WTC11 (cell line): Measurements from ENCODE around the gene KRTAP10-4. TPM values are rescaled to one million over a fixed set of nuclear protein-coding genes. Genes with fewer than 3 reads are reported as not detected.

Experiments used
- ATAC-seq: fragments of 200-7000 bp; cut with Tn5 transposase; 2 replicates; pipeline ENCODE4 v1.10.0; 2021; ENCODE audit warnings: mild to moderate bottlenecking, moderate library complexity
- CTCF ChIA-PET: fragments of 300-600 bp; sonication (Branson Sonifier 250); formaldehyde crosslinking; loops from one replicate; lab custom pipeline; 2021; ENCODE audit warnings: antibody characterized with exemption; lab: Charles Lee
- POLR2A ChIA-PET: fragments of 350-600 bp; sonication (Branson Sonifier 250); formaldehyde crosslinking; loops from one replicate; lab custom pipeline; 2021; ENCODE audit warnings: antibody characterized with exemption; lab: Charles Lee
- DNase-seq: peaks from one replicate; pipeline ENCODE4 v3.0.0; 2021; ENCODE audit warnings: low spot score
- H3K27ac Mint-ChIP-seq: 2 replicates; pipeline ENCODE4 v1.8.0; 2021; ENCODE audit warnings: mixed read lengths
- H3K27me3 Mint-ChIP-seq: 2 replicates; pipeline ENCODE4 v1.8.0; 2021; ENCODE audit warnings: low read depth, mild to moderate bottlenecking, moderate library complexity, mixed read lengths
- H3K36me3 Mint-ChIP-seq: 2 replicates; pipeline ENCODE4 v1.8.0; 2021; ENCODE audit warnings: mixed read lengths
- H3K4me1 Mint-ChIP-seq: 2 replicates; pipeline ENCODE4 v1.8.0; 2022; ENCODE audit warnings: mixed read lengths
- H3K4me3 Mint-ChIP-seq: 2 replicates; pipeline ENCODE4 v1.8.0; 2021; ENCODE audit warnings: mild to moderate bottlenecking, moderate library complexity, mixed read lengths
- H3K9me3 Mint-ChIP-seq: 2 replicates; pipeline ENCODE4 v1.8.0; 2021; ENCODE audit warnings: mixed read lengths
- ESRRA ChIP-seq: sonication (generic); formaldehyde crosslinking; IDR thresholded peaks from 2 replicates; pipeline ENCODE4 v1.8.1; 2022; ENCODE audit warnings: mild to moderate bottlenecking, missing genetic modification reagents, borderline replicate concordance
- FOXP1 ChIP-seq: sonication (generic); formaldehyde crosslinking; IDR thresholded peaks from 2 replicates; pipeline ENCODE4 v1.8.0; 2022; ENCODE audit warnings: missing genetic modification reagents, mild to moderate bottlenecking, moderate library complexity, borderline replicate concordance
- GTF2I ChIP-seq: fragments of 250-450 bp; sonication (Bioruptor Pico); conservative IDR thresholded peaks from 2 replicates; pipeline ENCODE4 v1.4.0; 2021; ENCODE audit warnings: mild to moderate bottlenecking
- HMGA2 ChIP-seq: fragments of 250-450 bp; sonication (Bioruptor Pico); IDR thresholded peaks from 2 replicates; pipeline ENCODE4 v1.4.0; 2021; ENCODE audit warnings: mild to moderate bottlenecking, moderate library complexity
- MYBL2 ChIP-seq: sonication (generic); formaldehyde crosslinking; IDR thresholded peaks from 2 replicates; pipeline ENCODE4 v1.8.1; 2023; ENCODE audit warnings: mild to moderate bottlenecking, moderate library complexity, missing genetic modification reagents
- NFYB ChIP-seq: sonication (generic); formaldehyde crosslinking; conservative IDR thresholded peaks from 2 replicates; pipeline ENCODE4 v1.8.0; 2022; ENCODE audit warnings: low read depth, missing genetic modification reagents
- NR3C1 ChIP-seq: sonication (generic); formaldehyde crosslinking; conservative IDR thresholded peaks from 2 replicates; pipeline ENCODE4 v1.8.1; 2023; ENCODE audit warnings: low read depth, mild to moderate bottlenecking, missing genetic modification reagents
- OVOL2 ChIP-seq: fragments of 250-450 bp; sonication (Bioruptor Pico); IDR thresholded peaks from 2 replicates; pipeline ENCODE4 v1.9.0; 2021; ENCODE audit warnings: mild to moderate bottlenecking, borderline replicate concordance
- SMAD3 ChIP-seq: sonication (generic); formaldehyde crosslinking; IDR thresholded peaks from 2 replicates; pipeline ENCODE4 v1.8.0; 2022; ENCODE audit warnings: missing genetic modification reagents, mild to moderate bottlenecking, borderline replicate concordance
- SMAD4 ChIP-seq: sonication (generic); formaldehyde crosslinking; IDR thresholded peaks from 2 replicates; pipeline ENCODE4 v1.8.0; 2022; ENCODE audit warnings: mild to moderate bottlenecking, missing genetic modification reagents
- TEAD4 ChIP-seq: sonication (generic); formaldehyde crosslinking; IDR thresholded peaks from 2 replicates; pipeline ENCODE4 v1.8.0; 2022; ENCODE audit warnings: mild to moderate bottlenecking, missing genetic modification reagents
- ZNF121 ChIP-seq: sonication (generic); formaldehyde crosslinking; IDR thresholded peaks from 2 replicates; pipeline ENCODE4 v1.8.0; 2023; ENCODE audit warnings: missing genetic modification reagents
- ZNF232 ChIP-seq: sonication (generic); formaldehyde crosslinking; IDR thresholded peaks from 2 replicates; pipeline ENCODE4 v1.8.0; 2022; ENCODE audit warnings: mild to moderate bottlenecking, missing genetic modification reagents
- ZNF416 ChIP-seq: fragments of 250-450 bp; sonication (Bioruptor Pico); IDR thresholded peaks from 2 replicates; pipeline ENCODE4 v1.9.0; 2021; ENCODE audit warnings: mild to moderate bottlenecking, inconsistent platforms
- ZNF423 ChIP-seq: fragments of 250-450 bp; sonication (Bioruptor Pico); IDR thresholded peaks from 2 replicates; pipeline ENCODE4 v2.1.2; 2022; ENCODE audit warnings: mild to moderate bottlenecking, moderate library complexity
- total RNA-seq: library from RNA; stranded (reverse); gene quantifications from 3 replicates; pipeline ENCODE4 v1.2.3, GENCODE V29; 2021
- TF ChIP-seq, protein P1 (sequence below): sonication (generic); formaldehyde crosslinking; IDR thresholded peaks from 2 replicates; pipeline ENCODE4 v1.8.1; 2022; ENCODE audit warnings: low read depth, mild to moderate bottlenecking, moderate library complexity, missing genetic modification reagents, borderline replicate concordance
- TF ChIP-seq, protein P2 (sequence below): fragments of 250-450 bp; sonication (Bioruptor Pico); IDR thresholded peaks from 2 replicates; pipeline ENCODE4 v2.1.2; 2022; ENCODE audit warnings: mild to moderate bottlenecking, moderate library complexity
- TF ChIP-seq, protein P3 (sequence below): fragments of 250-450 bp; sonication (Bioruptor Pico); IDR thresholded peaks from 2 replicates; pipeline ENCODE4 v1.9.0; 2021; ENCODE audit warnings: moderate library complexity, mild to moderate bottlenecking, inconsistent platforms, borderline replicate concordance
- TF ChIP-seq, protein P4 (sequence below): sonication (generic); formaldehyde crosslinking; IDR thresholded peaks from 2 replicates; pipeline ENCODE4 v1.8.0; 2022; ENCODE audit warnings: mild to moderate bottlenecking, missing genetic modification reagents
- TF ChIP-seq, protein P5 (sequence below): sonication (generic); formaldehyde crosslinking; IDR thresholded peaks from 2 replicates; pipeline ENCODE4 v1.8.0; 2023; ENCODE audit warnings: mild to moderate bottlenecking, missing genetic modification reagents
- TF ChIP-seq, protein P6 (sequence below): fragments of 250-450 bp; sonication (Bioruptor Pico); conservative IDR thresholded peaks from 2 replicates; pipeline ENCODE4 v1.9.0; 2021; ENCODE audit warnings: mild to moderate bottlenecking

The KRTAP10-4 gene
- total RNA-seq, 1 experiment from 2014 or later = not detected

DNA sequence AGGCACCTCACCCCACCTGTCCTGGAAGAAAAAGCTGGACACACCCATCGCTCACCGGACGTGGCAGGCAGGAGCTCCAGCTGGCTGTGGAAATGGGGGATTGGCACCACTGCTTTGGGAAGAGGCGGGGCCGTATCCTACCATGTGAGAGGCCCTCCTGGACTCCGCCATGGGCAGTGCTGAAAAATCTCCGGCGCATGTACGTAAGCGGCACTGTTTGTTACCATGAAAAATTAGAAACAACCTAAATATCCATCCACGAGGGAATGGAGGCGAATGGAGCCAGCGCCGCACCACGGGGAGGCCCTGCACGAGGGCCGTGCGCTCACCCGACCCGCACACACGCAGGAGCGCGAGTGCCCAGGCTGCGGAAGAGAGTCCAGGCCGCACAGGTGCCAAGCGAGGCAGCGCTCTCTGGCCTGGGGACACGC is 41.4 kb downstream of the KRTAP10-4 start (continued):
- TF ChIP-seq, protein P1, sequence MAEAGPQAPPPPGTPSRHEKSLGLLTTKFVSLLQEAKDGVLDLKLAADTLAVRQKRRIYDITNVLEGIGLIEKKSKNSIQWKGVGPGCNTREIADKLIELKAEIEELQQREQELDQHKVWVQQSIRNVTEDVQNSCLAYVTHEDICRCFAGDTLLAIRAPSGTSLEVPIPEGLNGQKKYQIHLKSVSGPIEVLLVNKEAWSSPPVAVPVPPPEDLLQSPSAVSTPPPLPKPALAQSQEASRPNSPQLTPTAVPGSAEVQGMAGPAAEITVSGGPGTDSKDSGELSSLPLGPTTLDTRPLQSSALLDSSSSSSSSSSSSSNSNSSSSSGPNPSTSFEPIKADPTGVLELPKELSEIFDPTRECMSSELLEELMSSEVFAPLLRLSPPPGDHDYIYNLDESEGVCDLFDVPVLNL (CRISPR knock-in tag) = no peak
- TF ChIP-seq OVOL2 (CRISPR knock-in tag) (no peak), HMGA2 (CRISPR knock-in tag) (no peak), TEAD4 (CRISPR knock-in tag) (no peak), GTF2I (CRISPR knock-in tag) (no peak), ZNF416 (CRISPR knock-in tag) (no peak), ESRRA (CRISPR knock-in tag) (no peak), MYBL2 (CRISPR knock-in tag) (no peak), ZNF121 (CRISPR knock-in tag) (no peak)
- TF ChIP-seq, protein P2, sequence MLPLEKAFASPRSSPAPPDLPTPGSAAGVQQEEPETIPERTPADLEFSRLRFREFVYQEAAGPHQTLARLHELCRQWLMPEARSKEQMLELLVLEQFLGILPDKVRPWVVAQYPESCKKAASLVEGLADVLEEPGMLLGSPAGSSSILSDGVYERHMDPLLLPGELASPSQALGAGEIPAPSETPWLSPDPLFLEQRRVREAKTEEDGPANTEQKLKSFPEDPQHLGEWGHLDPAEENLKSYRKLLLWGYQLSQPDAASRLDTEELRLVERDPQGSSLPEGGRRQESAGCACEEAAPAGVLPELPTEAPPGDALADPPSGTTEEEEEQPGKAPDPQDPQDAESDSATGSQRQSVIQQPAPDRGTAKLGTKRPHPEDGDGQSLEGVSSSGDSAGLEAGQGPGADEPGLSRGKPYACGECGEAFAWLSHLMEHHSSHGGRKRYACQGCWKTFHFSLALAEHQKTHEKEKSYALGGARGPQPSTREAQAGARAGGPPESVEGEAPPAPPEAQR (CRISPR knock-in tag) = no peak
- TF ChIP-seq, protein P3, sequence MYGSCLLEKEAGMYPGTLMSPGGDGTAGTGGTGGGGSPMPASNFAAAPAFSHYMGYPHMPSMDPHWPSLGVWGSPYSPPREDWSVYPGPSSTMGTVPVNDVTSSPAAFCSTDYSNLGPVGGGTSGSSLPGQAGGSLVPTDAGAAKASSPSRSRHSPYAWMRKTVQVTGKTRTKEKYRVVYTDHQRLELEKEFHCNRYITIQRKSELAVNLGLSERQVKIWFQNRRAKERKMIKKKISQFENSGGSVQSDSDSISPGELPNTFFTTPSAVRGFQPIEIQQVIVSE (CRISPR knock-in tag) = no peak

DNA sequence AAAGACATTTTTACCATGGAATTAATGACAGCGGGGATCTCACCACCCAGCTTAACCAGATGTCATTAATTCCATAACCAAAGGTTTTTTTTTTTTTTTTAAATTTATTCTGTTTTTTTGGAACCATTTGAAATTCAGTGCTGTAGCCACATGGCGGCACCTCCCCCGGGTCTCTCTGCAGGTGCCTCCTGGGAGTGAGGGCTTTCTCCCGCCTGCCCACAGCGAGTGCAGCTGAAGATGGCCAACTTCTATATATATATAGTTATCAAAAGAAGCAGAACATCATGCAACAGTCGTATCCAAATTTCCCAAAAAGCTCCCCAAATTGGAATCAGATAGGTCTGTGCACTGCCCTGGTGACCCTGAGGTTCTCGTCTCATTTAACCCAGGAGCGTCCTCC is 41.9 kb downstream of the KRTAP10-4 start:
- Mint-ChIP-seq H3K4me3 (no peak overlapping the region), H3K27ac (no peak overlapping the region), H3K4me1 (peaks cover 31% of the 10 kb centered on the region), H3K36me3 (peaks cover 34% of the 10 kb centered on the region), H3K9me3 (peaks cover 32% of the 10 kb centered on the region), H3K27me3 (peaks cover 4% of the 10 kb centered on the region)
- ATAC-seq (no peak), DNase-seq (no peak)
- CTCF ChIA-PET = no interaction called here
- POLR2A ChIA-PET = no interaction called here
- TF ChIP-seq GTF2I (CRISPR knock-in tag) (no peak), SMAD4 (CRISPR knock-in tag) (no peak), NFYB (CRISPR knock-in tag) (no peak), ZNF423 (CRISPR knock-in tag) (no peak), NR3C1 (no peak), SMAD3 (CRISPR knock-in tag) (no peak), ZNF232 (CRISPR knock-in tag) (no peak), FOXP1 (CRISPR knock-in tag) (no peak)
- TF ChIP-seq, protein P4, sequence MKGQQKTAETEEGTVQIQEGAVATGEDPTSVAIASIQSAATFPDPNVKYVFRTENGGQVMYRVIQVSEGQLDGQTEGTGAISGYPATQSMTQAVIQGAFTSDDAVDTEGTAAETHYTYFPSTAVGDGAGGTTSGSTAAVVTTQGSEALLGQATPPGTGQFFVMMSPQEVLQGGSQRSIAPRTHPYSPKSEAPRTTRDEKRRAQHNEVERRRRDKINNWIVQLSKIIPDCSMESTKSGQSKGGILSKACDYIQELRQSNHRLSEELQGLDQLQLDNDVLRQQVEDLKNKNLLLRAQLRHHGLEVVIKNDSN (CRISPR knock-in tag) = no peak
- TF ChIP-seq, protein P5, sequence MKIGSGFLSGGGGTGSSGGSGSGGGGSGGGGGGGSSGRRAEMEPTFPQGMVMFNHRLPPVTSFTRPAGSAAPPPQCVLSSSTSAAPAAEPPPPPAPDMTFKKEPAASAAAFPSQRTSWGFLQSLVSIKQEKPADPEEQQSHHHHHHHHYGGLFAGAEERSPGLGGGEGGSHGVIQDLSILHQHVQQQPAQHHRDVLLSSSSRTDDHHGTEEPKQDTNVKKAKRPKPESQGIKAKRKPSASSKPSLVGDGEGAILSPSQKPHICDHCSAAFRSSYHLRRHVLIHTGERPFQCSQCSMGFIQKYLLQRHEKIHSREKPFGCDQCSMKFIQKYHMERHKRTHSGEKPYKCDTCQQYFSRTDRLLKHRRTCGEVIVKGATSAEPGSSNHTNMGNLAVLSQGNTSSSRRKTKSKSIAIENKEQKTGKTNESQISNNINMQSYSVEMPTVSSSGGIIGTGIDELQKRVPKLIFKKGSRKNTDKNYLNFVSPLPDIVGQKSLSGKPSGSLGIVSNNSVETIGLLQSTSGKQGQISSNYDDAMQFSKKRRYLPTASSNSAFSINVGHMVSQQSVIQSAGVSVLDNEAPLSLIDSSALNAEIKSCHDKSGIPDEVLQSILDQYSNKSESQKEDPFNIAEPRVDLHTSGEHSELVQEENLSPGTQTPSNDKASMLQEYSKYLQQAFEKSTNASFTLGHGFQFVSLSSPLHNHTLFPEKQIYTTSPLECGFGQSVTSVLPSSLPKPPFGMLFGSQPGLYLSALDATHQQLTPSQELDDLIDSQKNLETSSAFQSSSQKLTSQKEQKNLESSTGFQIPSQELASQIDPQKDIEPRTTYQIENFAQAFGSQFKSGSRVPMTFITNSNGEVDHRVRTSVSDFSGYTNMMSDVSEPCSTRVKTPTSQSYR = no peak
- TF ChIP-seq, protein P2 (CRISPR knock-in tag) = no peak
- TF ChIP-seq, protein P1 (CRISPR knock-in tag) = no peak
- TF ChIP-seq, protein P6, sequence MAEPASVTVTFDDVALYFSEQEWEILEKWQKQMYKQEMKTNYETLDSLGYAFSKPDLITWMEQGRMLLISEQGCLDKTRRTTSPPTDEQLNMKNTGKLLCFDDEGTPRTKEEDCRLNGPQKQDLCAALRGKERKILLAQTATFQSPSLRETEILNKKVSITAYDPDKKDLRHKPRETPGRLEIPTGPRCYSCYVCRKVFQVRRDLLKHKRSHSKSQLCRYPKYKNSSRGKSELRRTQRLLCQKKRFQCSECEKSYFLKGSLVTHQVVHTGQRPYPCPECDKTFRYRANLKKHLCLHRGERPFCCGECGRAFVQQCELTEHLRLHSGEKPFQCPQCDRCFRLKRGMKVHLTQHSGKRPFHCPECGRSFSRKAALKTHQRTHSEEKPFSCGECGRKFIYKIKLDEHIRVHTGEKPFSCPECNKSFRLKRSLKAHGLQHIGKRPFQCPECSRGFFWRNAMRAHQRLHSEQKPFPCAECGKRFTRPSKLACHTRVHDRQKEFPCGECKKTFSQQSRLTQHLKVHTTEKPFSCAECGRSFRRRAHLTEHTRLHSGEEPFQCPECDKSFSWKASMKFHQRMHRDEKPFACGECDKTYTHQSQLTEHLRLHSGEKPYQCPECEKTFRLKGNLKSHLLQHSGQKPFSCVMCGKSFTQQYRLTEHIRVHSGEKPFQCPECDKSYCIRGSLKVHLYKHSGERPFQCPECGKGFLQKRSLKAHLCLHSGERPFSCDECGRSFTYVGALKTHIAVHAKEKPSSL = no peak
